Thoracic aorta (tissue), 2 donors: Measurements from ENCODE around the gene FBXL15. TPM values are rescaled to one million over a fixed set of nuclear protein-coding genes. Genes with fewer than 3 reads are reported as not detected.

Source experiments
- ATAC-seq: fragments of 150-250 bp; one replicate; pipeline ENCODE4 v1.8.0; 2017; ENCODE audit warnings: low read depth; ENCODE audit not compliant: insufficient number of reproducible peaks, low FRiP score
- DNase-seq: peaks from one replicate; pipeline ENCODE4 v3.0.0-alpha.2; 2020; ENCODE audit warnings: low spot score
- H3K27ac ChIP-seq, 2 donors: fragments of 200-600 bp; sonication (generic); 1 replicate in 1 of 2; 2 replicates in 1 of 2; pipeline ENCODE4 v1.5.1; 2016; ENCODE audit warnings: mild to moderate bottlenecking in 2 of 2, moderate library complexity in 2 of 2
- H3K27me3 ChIP-seq: fragments of 200-600 bp; sonication (generic); replicated peaks from 2 replicates; pipeline ENCODE4 v1.6.0; 2016; ENCODE audit warnings: mild to moderate bottlenecking; ENCODE audit not compliant: insufficient read depth
- H3K36me3 ChIP-seq: fragments of 200-600 bp; sonication (generic); one replicate; pipeline ENCODE4 v1.5.1; 2016
- H3K4me1 ChIP-seq, 2 donors: fragments of 200-600 bp; sonication (generic); 1 replicate in 1 of 2; 2 replicates in 1 of 2; pipeline versions ENCODE4 v1.5.1 to v1.6.0; 2016; ENCODE audit warnings: low read depth in 2 of 2, mild to moderate bottlenecking in 1 of 2; ENCODE audit not compliant: control insufficient read depth in 1 of 2
- H3K4me3 ChIP-seq: fragments of 200-600 bp; sonication (generic); 2 replicates; pipeline ENCODE4 v1.5.1; 2016; ENCODE audit warnings: mild to moderate bottlenecking
- H3K9me3 ChIP-seq: fragments of 200-600 bp; sonication (generic); 2 replicates; pipeline ENCODE4 v1.5.1; 2016
- CTCF ChIP-seq: fragments of 200-600 bp; sonication (generic); IDR thresholded peaks from one replicate; pipeline ENCODE4 v1.5.1; 2019; ENCODE audit warnings: antibody characterized with exemption
- total RNA-seq, 2 donors: library from RNA; depleted of rRNA; stranded (reverse); fragments of >200 nt; gene quantifications; one replicate each; pipeline versions ENCODE4 v1.1.0 to v1.2.3, GENCODE V29; 2016

Gene FBXL15
- total RNA-seq, 2 donors from 2014 or later = 19.8 to 24.0 TPM

- Histone ChIP-seq H3K9me3 (no peaks in the 10 kb centered on the region), H3K27ac (no peak overlapping the region), H3K4me3 (no peak overlapping the region), H3K36me3 (peaks cover 12% of the 10 kb centered on the region), H3K4me1 (peaks cover 0 to 5% of the 10 kb centered on the region in 2 donors), H3K27me3 (peaks cover 2% of the 10 kb centered on the region)
- DNase-seq (no peak), ATAC-seq (no peak)
- TF ChIP-seq CTCF = no peak
These were observed 15.5 kb upstream of the FBXL15 start for GRCh38 chr10:102405108-102405571.

- H3K4me3 ChIP-seq = no peak overlapping the region
- H3K4me1 ChIP-seq = peaks cover 4 to 9% of the 10 kb centered on the region in 2 donors
- no peak overlapping the region for H3K27ac ChIP-seq
These were observed 15.0 kb upstream of the FBXL15 start for GRCh38 chr10:102405632-102406031.

GRCh38 chr10:102406815-102407214 lies 13.8 kb upstream of the FBXL15 start:
- peaks cover 6 to 11% of the 10 kb centered on the region in 2 donors for H3K4me1 ChIP-seq
- H3K4me3 ChIP-seq = no peak overlapping the region
- no peak overlapping the region for H3K27ac ChIP-seq
- peaks cover 13% of the 10 kb centered on the region for H3K27me3 ChIP-seq
- H3K9me3 ChIP-seq = no peaks in the 10 kb centered on the region
- H3K36me3 ChIP-seq = peaks cover 5% of the 10 kb centered on the region
- no peak for DNase-seq
- ATAC-seq = no peak
- TF ChIP-seq CTCF = no peak

More at GRCh38 chr10:102405632-102406031, 15.0 kb upstream of the FBXL15 start:
- H3K27me3 ChIP-seq = peaks cover 6% of the 10 kb centered on the region
- H3K36me3 ChIP-seq = peaks cover 12% of the 10 kb centered on the region
- no peaks in the 10 kb centered on the region for H3K9me3 ChIP-seq
- no peak for DNase-seq
- ATAC-seq = no peak
- no peak for TF ChIP-seq CTCF

GRCh38 chr10:102407425-102408130 lies 13.1 kb upstream of the FBXL15 start:
- peaks cover 15% of the 10 kb centered on the region for H3K27me3 ChIP-seq
- peaks cover under 1% of the 10 kb centered on the region for H3K36me3 ChIP-seq
- H3K4me3 ChIP-seq = no peak overlapping the region
- no peak for TF ChIP-seq CTCF
- ATAC-seq (no peak), DNase-seq (no peak)
- no peak overlapping the region for H3K27ac ChIP-seq
- peaks cover 6 to 11% of the 10 kb centered on the region in 2 donors for H3K4me1 ChIP-seq
- no peaks in the 10 kb centered on the region for H3K9me3 ChIP-seq

GRCh38 chr10:102408131-102408727 lies 12.4 kb upstream of the FBXL15 start:
- Histone ChIP-seq H3K27ac (no peak overlapping the region), H3K27me3 (peaks cover 15% of the 10 kb centered on the region), H3K36me3 (no peaks in the 10 kb centered on the region), H3K4me1 (peaks cover 6 to 11% of the 10 kb centered on the region in 2 donors), H3K9me3 (no peaks in the 10 kb centered on the region), H3K4me3 (no peak overlapping the region)
- ATAC-seq (no peak), DNase-seq (no peak)
- no peak for TF ChIP-seq CTCF
